Sigmoid colon (tissue), 7 donors: ENCODE results near the gene CPOX. TPM values are rescaled to one million over a fixed set of nuclear protein-coding genes. Genes with fewer than 3 reads are reported as not detected.
A peak's percentile ranks its signal among the peaks of the same experiment; 100 is the strongest.

ENCODE experiments used
- DNase-seq: peaks from one replicate; pipeline ENCODE4 v3.0.0-alpha.2; 2019
- H3K27ac ChIP-seq, 4 donors: fragments of 200-600 bp; sonication (generic); one replicate each; pipeline ENCODE4 v1.5.1; 2016 to 2019; ENCODE audit warnings: mild to moderate bottlenecking in 1 of 4
- H3K27me3 ChIP-seq, 3 donors: fragments of 200-600 bp; sonication (generic); one replicate each; pipeline ENCODE4 v1.5.1; 2019; ENCODE audit warnings: mild to moderate bottlenecking in 1 of 3
- H3K36me3 ChIP-seq, 4 donors: fragments of 200-600 bp; sonication (generic); one replicate each; pipeline ENCODE4 v1.5.1; 2016 to 2019
- H3K4me1 ChIP-seq, 4 donors: fragments of 200-600 bp; sonication (generic); one replicate each; pipeline ENCODE4 v1.5.1; 2017 to 2019
- H3K4me3 ChIP-seq, 4 donors: fragments of 200-600 bp; sonication (generic); one replicate each; pipeline ENCODE4 v1.5.1; 2017 to 2019; ENCODE audit warnings: mild to moderate bottlenecking in 2 of 4, moderate library complexity in 1 of 4
- H3K9me3 ChIP-seq, 4 donors: fragments of 200-600 bp in 3 of 4; sonication (generic) in 3 of 4; one replicate each; pipeline versions ENCODE4 v1.5.1 to v1.6.1; 2013 to 2019
- EP300 ChIP-seq, 4 donors: sonication (generic); formaldehyde crosslinking; IDR thresholded peaks; one replicate each; pipeline ENCODE4 v1.6.1; 2017; ENCODE audit warnings: antibody characterized with exemption in 4 of 4
- POLR2A ChIP-seq, 2 donors: fragments of 450-650 bp; IDR thresholded peaks; one replicate each; pipeline ENCODE4 v1.6.1; 2016; ENCODE audit warnings: antibody characterized with exemption in 2 of 2, mild to moderate bottlenecking in 2 of 2, moderate library complexity in 2 of 2
- POLR2AphosphoS5 ChIP-seq, 4 donors: sonication (generic); formaldehyde crosslinking; IDR thresholded peaks; one replicate each; pipeline ENCODE4 v1.6.1; 2017; ENCODE audit warnings: antibody characterized with exemption in 4 of 4
- WGBS, 2 donors: extraction: QIAGEN DNeasy Blood & Tissue Kit; methylation state at CpG; one replicate each; pipeline ENCODE4 v1.1.7; 2013; 5-methylcytosine and 5-hydroxymethylcytosine counted together
- intact Hi-C: fragments of 100-400 bp; cut with DNase I; formaldehyde crosslinking; loops from one replicate; pipeline ENCODE4 v1.15.1; 2023
- polyA plus RNA-seq, 3 donors: library from polyadenylated mRNA; stranded (reverse); fragments of 200-250 nt; gene quantifications; one replicate each; pipeline ENCODE4 v1.2.3, GENCODE V29; 2013
- total RNA-seq, 4 donors: library from RNA; depleted of rRNA; stranded (reverse); fragments of >200 nt; gene quantifications; one replicate each; pipeline ENCODE4 v1.1.0, GENCODE V29; 2016
- TF ChIP-seq, protein P1 (sequence below), 4 experiments: fragments of 450-650 bp in 3 of 4; fragments of 200-600 bp in 1 of 4; IDR thresholded peaks; one replicate each; pipeline ENCODE4 v1.5.1; 2016 to 2019; ENCODE audit warnings: antibody characterized with exemption in 4 of 4, mild to moderate bottlenecking in 3 of 4, moderate library complexity in 2 of 4
- donor health status: healthy with polysubstance abuse.
- donor health status: Bipolar disorder and iron deficiency.
- donor health status: healthy.

Gene CPOX
- total and polyA plus RNA-seq, 7 donors: 4.2 to 32.7 (median 15.3) TPM

DNA sequence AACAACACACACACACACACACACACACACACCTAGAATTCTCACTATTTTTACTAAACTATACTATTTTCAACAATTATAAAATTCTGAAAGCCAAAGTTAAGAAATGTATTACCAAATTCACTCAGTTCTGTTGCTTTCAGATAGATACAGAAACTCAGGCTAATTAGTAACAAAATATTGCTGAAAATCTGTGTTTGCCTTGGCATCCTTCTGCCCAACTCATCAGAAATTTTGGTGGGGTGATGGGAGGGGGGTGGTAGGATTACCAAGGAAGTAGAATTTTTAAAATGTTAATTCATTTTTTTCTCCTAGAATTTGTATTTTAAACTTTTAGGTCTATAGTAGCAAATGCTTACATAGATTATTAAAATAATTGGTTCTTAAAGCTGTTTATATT is 2.7 kb upstream of the CPOX start:
- no peak for TF ChIP-seq POLR2A (IDR thresholded peaks at IDR 0.05)
- TF ChIP-seq, protein P1, sequence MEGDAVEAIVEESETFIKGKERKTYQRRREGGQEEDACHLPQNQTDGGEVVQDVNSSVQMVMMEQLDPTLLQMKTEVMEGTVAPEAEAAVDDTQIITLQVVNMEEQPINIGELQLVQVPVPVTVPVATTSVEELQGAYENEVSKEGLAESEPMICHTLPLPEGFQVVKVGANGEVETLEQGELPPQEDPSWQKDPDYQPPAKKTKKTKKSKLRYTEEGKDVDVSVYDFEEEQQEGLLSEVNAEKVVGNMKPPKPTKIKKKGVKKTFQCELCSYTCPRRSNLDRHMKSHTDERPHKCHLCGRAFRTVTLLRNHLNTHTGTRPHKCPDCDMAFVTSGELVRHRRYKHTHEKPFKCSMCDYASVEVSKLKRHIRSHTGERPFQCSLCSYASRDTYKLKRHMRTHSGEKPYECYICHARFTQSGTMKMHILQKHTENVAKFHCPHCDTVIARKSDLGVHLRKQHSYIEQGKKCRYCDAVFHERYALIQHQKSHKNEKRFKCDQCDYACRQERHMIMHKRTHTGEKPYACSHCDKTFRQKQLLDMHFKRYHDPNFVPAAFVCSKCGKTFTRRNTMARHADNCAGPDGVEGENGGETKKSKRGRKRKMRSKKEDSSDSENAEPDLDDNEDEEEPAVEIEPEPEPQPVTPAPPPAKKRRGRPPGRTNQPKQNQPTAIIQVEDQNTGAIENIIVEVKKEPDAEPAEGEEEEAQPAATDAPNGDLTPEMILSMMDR (IDR thresholded peaks at IDR 0.05): no peak
- H3K4me3 ChIP-seq: no peak overlapping the region
- peaks cover 0 to 18% (median 12%) of the 10 kb centered on the region in 4 donors for H3K4me1 ChIP-seq
- intact Hi-C loops: loop anchor here (5.0 kb wide), 3 partner anchors 216 to 396 kb away; partner anchors contain the start of gene DCBLD2
- no peaks in the 10 kb centered on the region for H3K9me3 ChIP-seq
- DNase-seq: no peak
- no peaks in the 10 kb centered on the region for H3K27me3 ChIP-seq
- H3K27ac ChIP-seq: no peak overlapping the region
- H3K36me3 ChIP-seq: no peaks in the 10 kb centered on the region

DNA sequence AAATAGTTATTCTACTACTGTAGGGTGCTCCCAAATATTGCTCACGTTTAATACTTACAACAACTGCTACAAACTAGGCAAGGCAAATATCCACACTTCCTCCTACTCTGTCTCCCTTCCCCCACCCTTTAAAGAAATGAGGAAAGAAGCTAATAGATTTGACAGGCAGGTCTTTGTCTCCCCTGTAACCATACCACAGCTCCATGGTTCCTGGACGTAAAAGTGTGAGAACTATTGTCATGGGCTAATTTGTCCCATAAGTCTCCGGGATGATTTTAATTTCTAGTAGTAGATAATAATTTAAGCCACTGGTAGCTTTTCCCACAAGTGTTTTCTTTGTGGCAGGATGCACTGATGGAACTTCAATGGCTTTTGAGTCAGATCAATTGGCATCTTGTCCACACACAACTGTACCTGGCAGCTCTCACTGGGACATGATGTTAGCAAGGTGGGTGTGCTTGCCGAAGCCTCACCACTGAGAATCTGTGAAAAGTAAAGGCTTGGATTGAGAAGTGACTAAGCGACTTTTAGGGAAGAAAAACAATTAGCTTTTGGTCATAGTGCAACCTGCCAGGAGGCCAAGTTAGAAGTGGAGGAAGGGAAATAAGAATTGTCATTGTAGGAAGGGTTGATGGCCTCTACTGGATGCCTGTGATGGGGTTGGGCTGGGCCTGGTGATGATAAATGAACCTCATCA is 1.4 kb upstream of the CPOX start:
- H3K27me3 ChIP-seq: no peaks in the 10 kb centered on the region
- H3K4me1 ChIP-seq: peaks cover 0 to 18% (median 12%) of the 10 kb centered on the region in 4 donors
- 77 to 83% methylated on average over 5 of the region's 5 CpGs for WGBS, 2 donors
- H3K9me3 ChIP-seq: no peaks in the 10 kb centered on the region
- intact Hi-C loops: loop anchor here (5.0 kb wide), 3 partner anchors 218 to 398 kb away; partner anchors contain the start of gene DCBLD2
- DNase-seq: no peak
- H3K36me3 ChIP-seq: peaks cover 0 to 12% (median 5%) of the 10 kb centered on the region in 4 donors
- H3K4me3 ChIP-seq: no peak overlapping the region
- no peak overlapping the region for H3K27ac ChIP-seq
- TF ChIP-seq EP300 (IDR thresholded peaks at IDR 0.05) (no peak), POLR2AphosphoS5 (IDR thresholded peaks at IDR 0.05) (no peak), POLR2A (IDR thresholded peaks at IDR 0.05) (no peak)
- TF ChIP-seq, protein P1 (IDR thresholded peaks at IDR 0.05): no peak

DNA sequence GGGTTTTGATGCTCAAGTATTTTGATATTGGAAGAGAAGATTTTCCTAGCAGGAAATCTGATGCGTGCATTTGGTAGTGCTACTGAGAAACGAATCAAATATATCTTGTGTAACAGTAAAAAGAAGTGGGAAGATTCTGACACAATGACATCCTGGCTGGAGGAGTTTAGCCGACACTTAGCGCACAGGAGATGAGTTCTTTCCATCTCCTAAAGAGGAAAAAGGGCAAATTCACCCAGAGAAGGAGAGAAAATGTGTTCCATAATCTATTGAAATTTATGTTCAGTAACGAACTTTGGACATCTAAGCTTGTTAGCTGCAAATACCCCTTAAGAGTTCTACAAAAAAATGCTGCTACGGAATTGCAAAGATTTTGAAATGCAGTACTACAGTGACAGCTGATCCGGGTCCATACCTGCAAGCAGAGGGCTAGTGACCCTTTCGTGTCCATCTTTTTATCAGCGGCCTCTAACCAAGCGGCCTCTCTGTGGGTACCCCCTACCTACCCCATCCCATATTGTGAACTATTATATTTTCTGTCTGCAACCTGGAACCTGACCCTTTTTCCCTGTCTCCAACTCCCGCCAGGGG is 971 bp downstream of the CPOX start:
- 25 to 38% methylated on average over 11 of the region's 11 CpGs for WGBS, 2 donors
- intact Hi-C loops: no loop called here
- DNase-seq: no peak
- Histone ChIP-seq H3K9me3 (no peaks in the 10 kb centered on the region), H3K27me3 (no peaks in the 10 kb centered on the region), H3K4me1 (peaks cover 0 to 18% (median 14%) of the 10 kb centered on the region in 4 donors), H3K27ac (peak overlapping the region; percentile 80 to 85 (median 82)), H3K36me3 (peaks cover 0 to 28% (median 8%) of the 10 kb centered on the region in 4 donors), H3K4me3 (peak overlapping the region; percentile 70 to 87 (median 78))
- TF ChIP-seq, protein P1 (IDR thresholded peaks at IDR 0.05): no peak

DNA sequence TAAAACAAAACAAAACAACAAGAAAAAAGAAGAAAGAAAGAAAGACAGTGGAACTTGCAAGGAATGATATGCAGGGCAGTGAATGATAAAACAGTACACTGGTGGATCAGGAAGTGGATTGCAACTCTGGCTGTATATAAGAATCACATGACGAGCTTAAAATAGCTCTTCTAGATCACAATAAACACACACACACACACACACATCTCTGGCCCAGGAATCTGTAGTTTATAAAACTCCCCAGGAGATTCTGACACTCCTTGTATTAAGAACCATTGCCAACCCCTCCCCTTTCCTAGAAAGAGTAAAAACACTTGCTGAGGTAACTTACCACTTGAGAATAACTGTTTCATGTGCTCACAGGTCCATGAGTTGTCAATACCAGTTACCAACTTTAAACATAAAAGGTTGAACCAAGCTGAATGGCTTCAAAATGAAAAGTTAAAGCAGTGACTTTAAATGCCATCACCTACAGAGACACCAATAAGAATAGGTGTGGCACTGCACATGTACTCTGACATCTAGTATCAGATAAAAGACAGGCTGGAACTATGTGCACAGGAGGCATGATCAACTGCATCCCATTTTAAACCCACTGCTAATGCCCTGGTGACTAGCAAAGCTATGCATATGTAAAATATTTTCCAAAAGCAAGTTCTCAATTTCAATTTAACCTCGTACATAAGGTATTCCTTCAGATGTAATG is 3.9 kb downstream of the CPOX start:
- WGBS, 2 donors: 43 to 84% methylated on average over 2 of the region's 2 CpGs
- no peaks in the 10 kb centered on the region for H3K9me3 ChIP-seq
- H3K4me1 ChIP-seq: peaks cover 0 to 18% (median 14%) of the 10 kb centered on the region in 4 donors
- intact Hi-C loops: no loop called here
- peaks cover 0 to 56% (median 10%) of the 10 kb centered on the region in 4 donors for H3K36me3 ChIP-seq
- no peak overlapping the region for H3K4me3 ChIP-seq
- TF ChIP-seq POLR2AphosphoS5 (IDR thresholded peaks at IDR 0.05): no peak
- TF ChIP-seq, protein P1 (IDR thresholded peaks at IDR 0.05): no peak
- no peaks in the 10 kb centered on the region for H3K27me3 ChIP-seq
- no peak for DNase-seq
- H3K27ac ChIP-seq: no peak overlapping the region
